Effector memory CD4-positive, alpha-beta T cell (primary cell): ENCODE results near the gene SLC25A47.

Experiments
- DNase-seq, 3 donors: peaks; one replicate each; pipeline ENCODE4 v3.0.0-alpha.2; 2020
- H3K27ac ChIP-seq: 2 replicates; pipeline ENCODE4 v1.7.0; 2013; ENCODE audit warnings: mild to moderate bottlenecking, low read length, moderate library complexity; ENCODE audit not compliant: insufficient read depth, poor library complexity, severe bottlenecking
- H3K27me3 ChIP-seq: replicated peaks from 2 replicates; pipeline ENCODE4 v1.7.0; 2013; ENCODE audit warnings: mild to moderate bottlenecking, low read length; ENCODE audit not compliant: insufficient read depth, control insufficient read depth, poor library complexity, severe bottlenecking
- H3K36me3 ChIP-seq: 2 replicates; pipeline ENCODE4 v1.7.0; 2013; ENCODE audit warnings: mild to moderate bottlenecking, low read length, moderate library complexity; ENCODE audit not compliant: control insufficient read depth, insufficient read depth
- H3K4me1 ChIP-seq: 2 replicates; pipeline ENCODE4 v1.7.0; 2013; ENCODE audit warnings: low read length, mild to moderate bottlenecking; ENCODE audit not compliant: control insufficient read depth, insufficient read depth, poor library complexity, severe bottlenecking
- H3K4me3 ChIP-seq: 2 replicates; pipeline ENCODE4 v1.7.0; 2013; ENCODE audit warnings: low read length, low read depth, mild to moderate bottlenecking; ENCODE audit not compliant: insufficient read depth, poor library complexity, severe bottlenecking
- H3K9me3 ChIP-seq: 2 replicates; pipeline ENCODE4 v1.7.0; 2013; ENCODE audit warnings: mild to moderate bottlenecking, low read length, moderate library complexity; ENCODE audit not compliant: control insufficient read depth

SLC25A47 gene

DNA sequence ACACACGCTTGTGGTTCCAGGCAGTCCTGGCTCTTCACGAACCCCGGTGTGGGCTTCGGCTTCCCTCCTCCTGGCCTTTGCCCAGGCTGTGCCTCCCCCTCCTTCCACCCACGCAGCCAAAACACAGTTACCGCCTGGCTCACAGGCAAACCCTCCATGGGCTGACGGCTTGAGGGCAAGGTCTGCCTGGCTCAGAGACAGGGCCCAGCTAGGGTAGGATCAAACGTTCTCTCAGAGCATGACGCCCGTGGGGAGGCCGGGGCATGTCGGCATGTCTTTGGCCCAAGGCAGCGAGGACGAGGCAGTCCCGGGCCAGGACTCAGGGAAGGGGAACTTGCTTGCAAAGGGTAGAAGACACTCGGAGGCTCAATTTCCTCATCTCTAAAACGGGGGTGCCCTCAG is 2.1 kb downstream of the SLC25A47 start:
- H3K9me3 ChIP-seq: no peaks in the 10 kb centered on the region
- no peak overlapping the region for H3K4me3 ChIP-seq
- no peak for DNase-seq
- no peaks in the 10 kb centered on the region for H3K4me1 ChIP-seq
- H3K27ac ChIP-seq: no peak overlapping the region
- H3K27me3 ChIP-seq: no peaks in the 10 kb centered on the region
- no peaks in the 10 kb centered on the region for H3K36me3 ChIP-seq

DNA sequence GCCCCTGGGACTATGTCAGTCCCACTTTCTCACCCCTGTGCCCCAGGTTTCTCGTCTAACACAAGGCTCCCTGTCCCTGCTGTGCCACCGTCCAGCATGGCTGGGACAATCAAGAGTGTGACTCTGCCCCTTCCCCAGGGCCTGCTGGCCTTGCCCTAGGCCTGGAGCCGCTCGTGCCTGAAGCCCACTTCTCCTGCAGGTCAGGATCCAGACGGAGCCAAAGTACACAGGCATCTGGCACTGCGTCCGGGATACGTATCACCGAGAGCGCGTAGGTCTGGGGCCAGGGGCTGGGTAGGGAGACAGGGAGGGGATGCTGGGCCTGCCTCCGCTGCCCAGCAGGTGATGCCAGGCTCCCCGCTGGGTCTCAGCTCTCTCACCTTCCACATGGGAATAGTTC is 2.8 kb downstream of the SLC25A47 start:
- H3K4me3 ChIP-seq: no peak overlapping the region
- H3K27ac ChIP-seq: no peak overlapping the region
- H3K27me3 ChIP-seq: no peaks in the 10 kb centered on the region
- no peaks in the 10 kb centered on the region for H3K9me3 ChIP-seq
- no peak for DNase-seq
- no peaks in the 10 kb centered on the region for H3K4me1 ChIP-seq
- H3K36me3 ChIP-seq: no peaks in the 10 kb centered on the region

GRCh38 chr14:100327128-100327527 is 4.0 kb downstream of the SLC25A47 start:
- DNase-seq: no peak
- no peaks in the 10 kb centered on the region for H3K4me1 ChIP-seq
- H3K9me3 ChIP-seq: no peaks in the 10 kb centered on the region
- H3K27me3 ChIP-seq: no peaks in the 10 kb centered on the region
- no peaks in the 10 kb centered on the region for H3K36me3 ChIP-seq
- H3K4me3 ChIP-seq: no peak overlapping the region
- no peak overlapping the region for H3K27ac ChIP-seq

GRCh38 chr14:100328495-100329163 is 5.5 kb downstream of the SLC25A47 start:
- Histone ChIP-seq H3K27me3 (no peaks in the 10 kb centered on the region), H3K36me3 (no peaks in the 10 kb centered on the region), H3K4me3 (no peak overlapping the region), H3K4me1 (no peaks in the 10 kb centered on the region), H3K27ac (no peak overlapping the region), H3K9me3 (no peaks in the 10 kb centered on the region)
- DNase-seq: no peak

- Histone ChIP-seq H3K27me3 (no peaks in the 10 kb centered on the region), H3K36me3 (no peaks in the 10 kb centered on the region), H3K4me1 (no peaks in the 10 kb centered on the region), H3K4me3 (no peak overlapping the region), H3K27ac (no peak overlapping the region), H3K9me3 (no peaks in the 10 kb centered on the region)
- no peak for DNase-seq
Observed at GRCh38 chr14:100329233-100330006, 6.3 kb downstream of the SLC25A47 start.

- no peak for DNase-seq
- no peaks in the 10 kb centered on the region for H3K9me3 ChIP-seq
- no peak overlapping the region for H3K4me3 ChIP-seq
- no peak overlapping the region for H3K27ac ChIP-seq
- H3K36me3 ChIP-seq: peaks cover 3% of the 10 kb centered on the region
- no peaks in the 10 kb centered on the region for H3K4me1 ChIP-seq
- H3K27me3 ChIP-seq: no peaks in the 10 kb centered on the region
Observed at GRCh38 chr14:100330007-100330344, 6.8 kb downstream of the SLC25A47 start.

DNA sequence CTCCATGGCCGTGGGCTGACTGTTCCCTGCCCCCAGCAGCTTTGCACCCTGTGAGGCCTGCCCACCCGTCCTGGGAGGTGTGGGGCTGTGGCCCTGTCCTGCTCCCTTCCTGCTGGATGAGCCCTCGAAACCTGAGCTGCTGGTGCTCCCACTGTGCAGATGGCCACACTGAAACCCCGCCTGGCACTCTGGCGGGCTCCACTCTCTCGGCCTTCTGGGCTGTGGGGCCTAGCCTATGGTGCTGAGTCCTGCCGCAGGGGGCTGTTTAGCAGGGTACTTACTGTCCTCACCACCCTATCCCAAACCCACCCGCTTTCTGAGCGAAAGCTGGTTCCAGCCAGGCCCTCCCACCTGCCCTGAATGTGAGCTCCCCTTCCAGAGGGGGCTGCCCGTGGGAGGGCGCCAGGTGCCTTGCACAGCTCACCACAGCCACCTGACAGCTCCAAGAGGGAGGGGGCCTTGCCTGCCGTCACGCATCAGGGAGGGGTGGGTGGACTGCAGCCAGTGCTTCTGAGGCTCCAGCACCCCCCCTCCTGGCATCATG is 7.3 kb downstream of the SLC25A47 start:
- H3K27ac ChIP-seq: no peak overlapping the region
- H3K27me3 ChIP-seq: no peaks in the 10 kb centered on the region

DNA sequence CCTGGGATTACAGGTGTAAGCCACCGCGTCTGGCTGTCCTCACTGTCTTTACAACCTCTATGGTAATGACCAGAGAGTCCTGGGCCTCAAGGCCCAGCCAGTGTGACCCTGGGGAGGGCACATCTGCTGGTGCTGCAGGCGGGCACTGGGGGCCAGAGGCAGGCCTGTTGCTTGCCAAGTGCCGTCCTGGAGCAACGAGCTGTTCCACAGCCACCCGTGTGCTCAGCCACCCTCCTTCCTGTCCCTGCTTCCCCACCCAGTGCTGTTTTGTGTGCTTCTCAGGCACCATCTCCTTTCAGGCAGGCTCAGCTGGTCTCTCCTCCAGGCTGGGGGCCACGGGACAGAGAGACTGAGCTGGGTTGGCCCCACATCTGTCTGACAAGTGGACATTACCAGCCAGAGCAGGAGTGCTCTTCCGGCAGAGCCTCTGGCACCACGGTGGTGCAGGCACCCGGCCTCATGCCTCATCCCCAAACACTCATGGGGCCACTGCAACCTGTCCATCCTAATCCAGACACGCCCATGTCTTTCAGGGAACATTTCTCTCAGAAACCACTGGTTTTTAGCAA is 9.0 kb downstream of the SLC25A47 start:
- Histone ChIP-seq H3K9me3 (no peaks in the 10 kb centered on the region), H3K36me3 (peaks cover 8% of the 10 kb centered on the region), H3K4me3 (no peak overlapping the region), H3K27ac (no peak overlapping the region), H3K4me1 (no peaks in the 10 kb centered on the region), H3K27me3 (no peaks in the 10 kb centered on the region)
- DNase-seq: no peak

More for the DNA sequence above, 7.3 kb downstream of the SLC25A47 start:
- Histone ChIP-seq H3K9me3 (no peaks in the 10 kb centered on the region), H3K36me3 (peaks cover 4% of the 10 kb centered on the region), H3K4me3 (no peak overlapping the region), H3K4me1 (no peaks in the 10 kb centered on the region)
- DNase-seq: no peak

GRCh38 chr14:100332797-100333196 is 9.7 kb downstream of the SLC25A47 start:
- Histone ChIP-seq H3K4me1 (no peaks in the 10 kb centered on the region), H3K9me3 (no peaks in the 10 kb centered on the region), H3K27ac (no peak overlapping the region), H3K4me3 (no peak overlapping the region), H3K36me3 (peaks cover 8% of the 10 kb centered on the region), H3K27me3 (no peaks in the 10 kb centered on the region)
- DNase-seq: no peak

GRCh38 chr14:100333311-100333710 is 10.2 kb downstream of the SLC25A47 start:
- DNase-seq: no peak
- Histone ChIP-seq H3K9me3 (no peaks in the 10 kb centered on the region), H3K36me3 (peaks cover 8% of the 10 kb centered on the region), H3K4me3 (no peak overlapping the region), H3K4me1 (no peaks in the 10 kb centered on the region), H3K27me3 (no peaks in the 10 kb centered on the region), H3K27ac (no peak overlapping the region)
